Measurements from ENCODE around the gene MAN2B2. TPM values are rescaled to one million over a fixed set of nuclear protein-coding genes. Genes with fewer than 3 reads are reported as not detected.
A peak's percentile ranks its signal among the peaks of the same experiment; 100 is the strongest.
"Not testable (repeated sequence)": the region's sequence is repeated elsewhere in the genome, so short reads cannot be mapped to it uniquely, and the experiment has no call there.

MAN2B2 gene
- polyA plus RNA-seq, 6 donors from 2014 or later = 10.8 to 26.1 (median 16.3) TPM

DNA sequence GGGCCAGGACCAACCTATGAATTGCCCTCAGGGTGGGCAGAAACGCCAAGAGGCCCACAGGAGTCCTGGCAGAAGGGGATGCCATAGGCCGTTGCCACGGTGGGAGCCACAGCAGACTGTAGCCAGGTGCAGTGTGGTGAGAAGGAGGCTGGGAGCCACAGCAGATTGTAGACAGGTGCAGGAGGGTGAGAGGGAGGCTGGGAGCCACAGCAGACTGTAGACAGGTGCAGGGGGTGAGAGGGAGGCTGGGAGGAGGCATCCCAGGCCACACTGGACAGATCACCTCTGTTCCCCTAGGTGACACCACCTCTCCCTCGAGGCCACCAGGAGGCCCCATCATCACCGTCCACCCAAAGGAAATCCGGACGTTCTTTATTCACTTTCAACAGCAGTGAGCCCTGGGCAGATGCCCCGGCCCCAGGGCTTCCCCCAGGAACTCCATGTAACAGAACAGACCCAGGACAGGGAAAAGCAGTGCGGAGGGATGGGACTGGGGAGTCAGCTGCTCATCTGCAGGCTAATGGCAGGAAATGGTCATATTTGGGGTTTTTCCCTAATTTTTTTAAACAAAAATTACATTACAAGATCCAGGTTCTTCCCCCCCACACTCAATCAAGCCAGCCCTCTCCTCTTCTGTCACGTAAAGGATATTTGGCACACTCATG lies 46.0 kb downstream of the MAN2B2 start:
- no peak overlapping the region for H3K4me3 Mint-ChIP-seq
- DNase-seq (no peak), ATAC-seq (ENCODE audit: low read depth in 2 of 2) (no peak)
- H3K4me1 Mint-ChIP-seq = peaks cover 0 to 10% (median 2%) of the 10 kb centered on the region in 3 donors
- H3K27ac Mint-ChIP-seq = peak overlapping the region in 3 of 6 donors; percentile 36 to 92 (median 65)
- H3K27me3 Mint-ChIP-seq = no peaks in the 10 kb centered on the region
- peaks cover 0 to 5% (median 0%) of the 10 kb centered on the region in 7 donors for H3K9me3 Mint-ChIP-seq
- peaks cover 18 to 35% of the 10 kb centered on the region in 2 donors for H3K36me3 Mint-ChIP-seq

DNA sequence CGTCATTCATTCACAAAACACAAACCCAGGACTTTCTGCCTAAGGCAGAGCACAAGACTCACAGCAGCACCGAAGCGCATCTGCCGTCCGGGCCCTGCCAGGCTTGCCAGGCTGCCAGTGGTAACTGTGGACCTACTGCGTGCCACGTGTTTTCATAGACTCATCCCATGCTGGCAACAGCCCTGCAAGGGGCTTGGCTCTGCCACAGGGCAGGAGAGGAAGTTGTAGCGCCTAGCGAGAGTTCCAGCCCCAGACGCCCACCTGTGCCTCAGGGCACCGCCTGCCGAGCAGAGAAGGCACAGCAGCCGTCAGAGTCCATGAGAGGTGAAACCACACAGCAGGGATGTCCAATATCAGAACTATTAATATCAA lies 46.6 kb downstream of the MAN2B2 start:
- H3K27ac Mint-ChIP-seq = peak overlapping the region in 1 of 6 donors; percentile 34
- ATAC-seq (ENCODE audit: low read depth in 2 of 2) = no peak
- peaks cover 13 to 30% of the 10 kb centered on the region in 2 donors for H3K36me3 Mint-ChIP-seq
- no peaks in the 10 kb centered on the region for H3K27me3 Mint-ChIP-seq
- peak overlapping the region in 1 of 8 donors; percentile 54 for H3K4me3 Mint-ChIP-seq
- H3K4me1 Mint-ChIP-seq = peaks cover 0 to 10% (median 2%) of the 10 kb centered on the region in 3 donors
- peaks cover 0 to 5% (median 0%) of the 10 kb centered on the region in 7 donors for H3K9me3 Mint-ChIP-seq
- DNase-seq = no peak

DNA sequence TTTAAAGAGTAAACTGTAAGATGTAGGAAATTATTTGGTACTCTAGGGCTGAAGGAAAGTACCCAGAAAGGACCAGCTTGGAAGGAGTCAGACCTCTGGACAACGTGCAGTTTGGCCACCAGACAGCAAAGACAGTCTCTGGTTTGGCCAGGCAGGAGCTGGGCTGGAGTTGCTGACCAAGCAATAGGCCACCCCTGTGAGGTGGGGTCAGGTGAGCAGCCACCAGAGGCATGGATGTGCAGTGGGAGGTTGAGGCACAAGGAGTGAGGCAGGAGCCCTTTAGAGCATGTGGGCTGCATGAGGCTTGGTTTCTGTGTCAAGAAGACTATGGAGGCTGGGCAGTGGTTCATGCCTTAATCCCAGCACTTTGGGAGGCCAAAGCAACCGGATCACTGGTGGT lies 47.8 kb downstream of the MAN2B2 start:
- peak overlapping the region in 2 of 6 donors; percentile 15 to 87 for H3K27ac Mint-ChIP-seq
- peaks cover 3 to 24% of the 10 kb centered on the region in 2 donors for H3K36me3 Mint-ChIP-seq
- peaks cover 0 to 10% (median 2%) of the 10 kb centered on the region in 3 donors for H3K4me1 Mint-ChIP-seq
- DNase-seq (no peak), ATAC-seq (ENCODE audit: low read depth in 2 of 2) (no peak)
- H3K27me3 Mint-ChIP-seq = no peaks in the 10 kb centered on the region
- H3K9me3 Mint-ChIP-seq = peaks cover 0 to 4% (median 0%) of the 10 kb centered on the region in 7 donors
- H3K4me3 Mint-ChIP-seq = no peak overlapping the region

DNA sequence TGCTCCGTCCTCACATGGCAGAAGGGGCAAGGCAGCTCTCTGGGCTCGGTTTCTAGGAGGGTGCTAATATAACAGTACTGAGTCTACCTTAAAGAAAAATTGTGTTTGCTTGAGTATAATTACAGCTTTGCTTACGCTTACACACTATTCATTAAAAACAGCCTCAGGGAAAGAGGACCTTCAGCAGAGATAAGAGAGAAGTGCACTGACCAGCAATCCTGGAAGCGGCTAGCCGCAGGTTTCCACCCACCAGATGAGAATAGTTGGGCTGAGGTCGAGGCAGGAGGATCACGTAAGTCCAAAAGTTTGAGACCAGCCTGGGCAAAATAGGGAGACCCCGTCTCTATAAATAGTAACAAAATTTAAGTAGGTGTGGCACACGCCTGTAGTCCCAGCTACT lies 50.3 kb downstream of the MAN2B2 start:
- DNase-seq (no peak), ATAC-seq (ENCODE audit: low read depth in 2 of 2) (no peak)
- H3K27me3 Mint-ChIP-seq = no peaks in the 10 kb centered on the region
- H3K27ac Mint-ChIP-seq = peak overlapping the region in 1 of 6 donors; percentile 84
- H3K4me3 Mint-ChIP-seq = no peak overlapping the region
- peaks cover 3 to 15% of the 10 kb centered on the region in 2 donors for H3K36me3 Mint-ChIP-seq
- H3K4me1 Mint-ChIP-seq = peaks cover 0 to 7% (median 2%) of the 10 kb centered on the region in 3 donors
- peaks cover 0 to 4% (median 0%) of the 10 kb centered on the region in 7 donors for H3K9me3 Mint-ChIP-seq

DNA sequence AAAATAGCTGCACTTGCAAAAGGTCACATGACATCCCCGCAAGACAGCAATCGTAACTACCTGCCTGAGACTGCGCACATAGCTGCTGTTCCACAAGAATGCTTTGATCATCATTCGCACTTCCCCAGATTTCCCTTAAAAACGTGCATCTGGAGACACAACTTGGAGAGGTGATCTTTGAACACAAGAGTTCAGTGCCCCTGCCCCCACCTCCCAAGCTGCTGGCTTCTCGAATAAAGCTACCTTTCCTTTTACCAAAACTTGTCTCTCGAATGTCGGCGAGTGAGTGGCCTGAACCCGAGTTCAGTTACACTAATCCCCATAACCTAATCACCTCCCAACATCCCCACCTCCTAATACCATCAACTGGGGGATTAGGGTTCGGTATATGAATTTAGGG lies 51.1 kb downstream of the MAN2B2 start:
- DNase-seq = no peak
- Mint-ChIP-seq H3K36me3 (peaks cover 3 to 11% of the 10 kb centered on the region in 2 donors), H3K27ac (no peak overlapping the region), H3K9me3 (peaks cover 0 to 4% (median 0%) of the 10 kb centered on the region in 7 donors), H3K27me3 (no peaks in the 10 kb centered on the region), H3K4me1 (peaks cover 0 to 7% (median 2%) of the 10 kb centered on the region in 3 donors), H3K4me3 (no peak overlapping the region)
- ATAC-seq (ENCODE audit: low read depth in 2 of 2) = no peak

DNA sequence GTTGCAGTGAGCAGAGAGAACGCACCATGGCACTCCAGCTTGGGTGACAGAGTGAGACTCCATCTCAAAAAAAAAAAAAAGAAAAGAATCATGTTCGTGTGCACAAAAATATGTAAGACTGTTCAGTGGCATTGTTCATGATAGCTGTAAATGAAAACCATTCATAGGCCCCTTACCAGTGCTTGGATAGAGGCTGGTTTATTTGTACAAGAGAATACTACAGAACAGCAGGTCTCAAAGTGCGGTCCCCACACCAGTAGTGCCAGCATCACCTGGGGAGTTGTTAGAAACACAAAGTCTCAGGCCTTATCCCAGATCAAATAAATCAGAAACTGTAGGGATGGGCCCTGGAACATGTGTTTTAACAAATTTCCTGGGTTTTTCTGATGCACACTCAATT lies 52.8 kb downstream of the MAN2B2 start:
- no peaks in the 10 kb centered on the region for H3K36me3 Mint-ChIP-seq
- ATAC-seq (ENCODE audit: low read depth in 2 of 2) (no peak), DNase-seq (no peak)
- H3K9me3 Mint-ChIP-seq = no peaks in the 10 kb centered on the region
- H3K27ac Mint-ChIP-seq = peak overlapping the region in 1 of 6 donors; percentile 21
- H3K4me3 Mint-ChIP-seq = no peak overlapping the region
- no peaks in the 10 kb centered on the region for H3K27me3 Mint-ChIP-seq
- H3K4me1 Mint-ChIP-seq = peaks cover 0 to 4% (median 2%) of the 10 kb centered on the region in 3 donors

DNA sequence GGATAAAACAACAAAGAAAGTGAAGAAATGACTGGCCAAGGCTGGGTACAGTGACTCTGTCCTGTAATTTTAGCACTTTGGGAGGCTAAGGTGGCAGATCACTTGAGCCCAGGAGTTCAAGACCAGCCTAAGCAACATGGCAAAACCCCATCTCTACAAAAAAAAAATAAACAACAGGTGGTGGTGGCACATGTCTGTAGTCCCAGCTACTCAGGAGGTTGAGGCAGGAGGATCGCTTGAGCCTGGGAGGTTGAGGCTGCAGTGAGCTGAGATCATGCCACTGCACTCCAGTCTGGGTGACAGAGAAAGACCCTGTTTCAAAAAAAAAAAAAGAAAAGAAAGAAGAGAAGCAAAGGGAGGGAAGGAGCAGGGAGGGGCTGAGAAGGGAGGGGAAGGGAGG lies 53.5 kb downstream of the MAN2B2 start:
- DNase-seq; H3K9me3 Mint-ChIP-seq; H3K27me3 Mint-ChIP-seq; H3K4me1 Mint-ChIP-seq; H3K36me3 Mint-ChIP-seq; ATAC-seq (ENCODE audit: low read depth in 2 of 2): not testable (repeated sequence)
- Mint-ChIP-seq H3K4me3 (peak overlapping the region in 2 of 8 donors; percentile 20 to 32), H3K27ac (peak overlapping the region in 1 of 6 donors; percentile 37)

DNA sequence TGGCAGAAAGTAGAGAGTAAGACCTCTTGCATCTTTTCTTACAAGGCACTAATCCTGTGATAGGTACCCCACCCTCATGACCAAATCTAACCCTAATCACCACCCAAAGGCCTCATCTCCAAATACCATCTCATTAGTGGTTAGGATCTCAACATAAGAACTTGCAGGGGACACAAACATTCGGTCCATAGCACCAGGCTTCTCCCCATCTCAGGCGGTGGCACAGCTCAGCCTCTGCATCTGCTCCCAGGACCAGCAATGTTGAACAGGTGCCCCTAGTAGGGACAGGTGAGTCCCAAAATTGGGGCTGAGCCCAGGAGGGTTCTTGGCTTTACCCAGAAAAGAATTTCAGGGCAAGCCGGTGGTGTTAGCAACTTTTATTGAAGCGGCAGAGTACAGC lies 57.1 kb downstream of the MAN2B2 start:
- peaks cover 0 to 1% (median 0%) of the 10 kb centered on the region in 7 donors for H3K9me3 Mint-ChIP-seq

DNA sequence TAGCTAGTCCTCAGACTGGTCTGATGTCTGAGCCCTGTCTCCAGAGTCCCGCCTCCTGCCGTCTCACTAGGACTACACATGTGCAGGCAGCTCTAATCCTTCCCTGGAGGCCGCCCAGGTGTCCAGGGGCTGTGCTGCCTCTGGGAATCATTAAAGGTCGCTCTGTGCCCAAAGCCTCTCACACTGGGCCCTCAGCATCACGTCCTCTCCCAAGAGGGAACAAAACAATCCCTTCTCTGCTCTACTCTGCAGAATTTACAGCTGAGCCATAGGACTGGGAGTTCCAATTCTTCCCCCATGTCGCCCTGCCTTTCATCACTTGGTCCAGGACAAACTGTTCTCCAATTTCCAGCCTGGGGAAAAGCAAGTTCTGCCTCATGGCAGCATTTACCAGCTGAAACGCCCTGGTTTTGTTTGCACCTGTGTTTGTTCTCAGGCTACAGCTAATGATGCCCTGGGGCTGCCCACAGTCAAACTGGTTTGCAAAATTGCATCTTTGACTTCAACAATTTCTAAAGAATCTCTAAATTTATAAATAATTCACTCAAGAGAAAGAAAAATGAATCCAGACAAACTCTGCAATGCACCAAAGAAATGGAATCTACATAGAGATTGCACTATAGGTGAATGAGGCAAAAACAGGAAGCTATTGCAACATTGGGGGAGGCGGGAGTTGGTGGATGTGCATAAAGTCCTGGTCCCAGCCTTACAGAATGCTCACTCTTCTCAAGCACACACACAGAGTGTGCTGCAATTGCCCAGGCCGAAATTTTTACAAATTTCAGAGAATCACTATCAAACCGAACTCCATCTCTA lies 58.3 kb downstream of the MAN2B2 start:
- H3K4me3 Mint-ChIP-seq = no peak overlapping the region
- DNase-seq (no peak), ATAC-seq (ENCODE audit: low read depth in 2 of 2) (no peak)
- no peaks in the 10 kb centered on the region for H3K4me1 Mint-ChIP-seq
- peaks cover 0 to 1% (median 0%) of the 10 kb centered on the region in 7 donors for H3K9me3 Mint-ChIP-seq
- H3K27ac Mint-ChIP-seq = no peak overlapping the region
- H3K27me3 Mint-ChIP-seq = no peaks in the 10 kb centered on the region
- H3K36me3 Mint-ChIP-seq = peaks cover 0 to 3% of the 10 kb centered on the region in 2 donors

More for the DNA sequence above, 57.1 kb downstream of the MAN2B2 start:
- H3K4me3 Mint-ChIP-seq = no peak overlapping the region
- no peaks in the 10 kb centered on the region for H3K27me3 Mint-ChIP-seq
- H3K36me3 Mint-ChIP-seq = peaks cover 0 to 3% of the 10 kb centered on the region in 2 donors
- no peak overlapping the region for H3K27ac Mint-ChIP-seq
- no peaks in the 10 kb centered on the region for H3K4me1 Mint-ChIP-seq
- ATAC-seq (ENCODE audit: low read depth in 2 of 2) (no peak), DNase-seq (no peak)

DNA sequence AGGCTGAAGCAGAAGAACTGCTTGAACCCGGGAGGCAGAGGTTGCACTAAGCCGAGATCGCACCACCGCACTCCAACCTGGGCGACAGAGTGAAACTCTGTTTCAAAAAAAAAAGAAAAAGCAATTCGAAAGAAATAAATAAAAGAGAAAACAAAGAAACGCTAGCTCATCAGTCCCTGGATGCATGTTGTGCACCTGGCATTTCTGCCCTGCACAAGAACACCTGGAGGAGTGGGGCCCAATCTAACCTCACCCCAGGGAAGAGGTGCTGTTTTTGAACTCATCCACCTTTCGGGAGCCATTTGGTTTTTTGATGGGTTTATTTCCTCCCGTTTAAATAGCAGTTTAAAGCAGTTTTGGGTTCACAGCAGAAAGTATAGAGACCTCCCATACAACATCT lies 59.8 kb downstream of the MAN2B2 start:
- Mint-ChIP-seq H3K27ac (peak overlapping the region in 1 of 6 donors; percentile 1), H3K36me3 (peaks cover 0 to 3% of the 10 kb centered on the region in 2 donors), H3K4me1 (no peaks in the 10 kb centered on the region), H3K4me3 (no peak overlapping the region), H3K27me3 (no peaks in the 10 kb centered on the region), H3K9me3 (peaks cover 0 to 1% (median 0%) of the 10 kb centered on the region in 7 donors)
- DNase-seq (no peak), ATAC-seq (ENCODE audit: low read depth in 2 of 2) (no peak)

DNA sequence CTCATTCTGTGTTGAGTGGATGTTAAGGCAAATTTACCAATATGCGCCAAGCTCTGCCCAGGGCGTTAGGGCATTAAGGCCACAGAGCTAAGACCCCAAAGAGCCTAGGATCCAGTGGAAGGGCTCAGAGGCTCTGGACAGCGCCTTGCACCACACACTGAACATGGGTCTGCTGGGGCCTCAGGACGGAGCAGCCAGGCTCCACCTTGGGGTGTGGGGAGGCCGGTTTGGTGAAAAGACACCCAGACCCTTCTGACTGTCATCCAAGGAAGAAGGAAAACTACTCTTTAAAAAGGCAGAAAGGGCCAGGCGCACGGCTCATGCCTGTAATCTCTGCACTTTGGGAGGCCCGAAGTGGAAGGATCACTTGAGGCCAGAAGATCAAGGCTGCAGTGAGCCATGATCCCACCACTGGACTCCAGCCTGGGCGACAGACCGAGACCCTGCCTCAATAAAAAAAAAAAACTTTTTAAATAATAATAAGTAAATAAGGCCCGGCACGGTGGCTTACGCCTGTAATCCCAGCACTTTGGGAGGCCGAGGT lies 64.2 kb downstream of the MAN2B2 start:
- peaks cover 24 to 28% of the 10 kb centered on the region in 2 donors for H3K36me3 Mint-ChIP-seq
- no peaks in the 10 kb centered on the region for H3K27me3 Mint-ChIP-seq
- peak overlapping the region in 2 of 6 donors; percentile 57 to 99 for H3K27ac Mint-ChIP-seq
- H3K9me3 Mint-ChIP-seq = peaks cover 0 to 1% (median 0%) of the 10 kb centered on the region in 7 donors
- peak overlapping the region; percentile 16 to 81 (median 50) for H3K4me3 Mint-ChIP-seq
- peaks cover 34 to 38% (median 35%) of the 10 kb centered on the region in 3 donors for H3K4me1 Mint-ChIP-seq
- DNase-seq (no peak), ATAC-seq (ENCODE audit: low read depth in 2 of 2) (no peak)

DNA sequence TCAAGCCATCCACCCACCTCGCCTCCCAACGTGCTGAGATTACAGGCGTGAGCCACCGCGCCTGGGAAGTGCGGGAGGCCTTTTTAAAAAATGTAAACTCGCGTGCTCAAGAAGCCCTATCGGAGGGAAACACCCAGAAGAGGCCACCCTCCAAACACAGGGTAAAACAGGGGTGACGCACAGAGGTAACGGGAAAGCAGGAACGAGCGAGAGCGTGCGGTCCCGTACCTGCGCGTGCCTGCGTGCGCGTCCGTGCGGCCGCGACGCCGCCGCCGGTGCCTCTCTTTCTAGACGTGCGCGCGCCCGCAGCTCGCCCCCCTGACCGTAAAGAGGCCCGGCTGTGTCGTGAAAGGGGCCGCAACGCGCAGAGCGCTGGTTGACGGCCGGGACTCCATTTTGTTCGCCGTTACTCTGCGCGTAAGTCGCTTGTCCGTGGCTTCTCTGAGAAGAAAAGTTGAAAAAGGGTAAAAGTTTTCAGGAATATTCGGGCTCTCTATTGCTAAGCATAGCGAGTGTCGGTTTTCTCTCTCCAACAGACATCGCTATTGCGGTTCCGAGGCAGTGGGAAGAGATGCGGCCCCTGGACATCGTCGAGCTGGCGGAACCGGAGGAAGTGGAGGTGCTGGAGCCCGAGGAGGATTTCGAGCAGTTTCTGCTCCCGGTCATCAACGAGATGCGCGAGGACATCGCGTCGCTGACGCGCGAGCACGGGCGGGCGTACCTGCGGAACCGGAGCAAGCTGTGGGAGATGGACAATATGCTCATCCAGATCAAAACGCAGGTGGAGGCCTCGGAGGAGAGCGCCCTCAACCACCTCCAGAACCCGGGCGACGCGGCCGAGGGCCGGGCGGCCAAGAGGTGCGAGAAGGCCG lies 65.5 kb downstream of the MAN2B2 start, which contains the start of gene MRFAP1:
Gene MRFAP1 (plus strand): TSS at position 394 of the 872 bp plus-strand sequence. CDS start 178 bp downstream, at position 572.
- Mint-ChIP-seq H3K4me1 (peaks cover 34 to 38% (median 35%) of the 10 kb centered on the region in 3 donors), H3K9me3 (peaks cover 0 to 1% (median 0%) of the 10 kb centered on the region in 7 donors), H3K27ac (peak within 1 kb of the TSS; percentile 99 to 100 (median 100)), H3K4me3 (peak within 1 kb of the TSS; percentile 98 to 100 (median 100)), H3K27me3 (no peaks in the 10 kb centered on the region), H3K36me3 (peaks cover 24% of the 10 kb centered on the region in 2 donors)
- ATAC-seq (ENCODE audit: low read depth in 2 of 2) = peak; percentile 85 to 86
- peak; percentile 96 for DNase-seq

Measured in naive B cell (primary cell).